Subcutaneous abdominal adipose tissue (tissue), 5 donors: ENCODE data around the gene PLCB4.

ENCODE experiments used
- H3K27ac ChIP-seq: one replicate; pipeline ENCODE4 v1.7.0; 2013; ENCODE audit warnings: low read depth, mild to moderate bottlenecking, inconsistent platforms, low read length, moderate library complexity
- H3K27me3 ChIP-seq, 5 donors: one replicate each; pipeline ENCODE4 v1.7.0; 2013; ENCODE audit warnings: low read length in 5 of 5, inconsistent platforms in 1 of 5; ENCODE audit not compliant: control insufficient read depth in 5 of 5, insufficient read depth in 4 of 5
- H3K36me3 ChIP-seq, 5 donors: one replicate each; pipeline ENCODE4 v1.7.0; 2013; ENCODE audit warnings: low read length in 5 of 5; ENCODE audit not compliant: control insufficient read depth in 5 of 5, insufficient read depth in 5 of 5
- H3K4me1 ChIP-seq, 5 donors: one replicate each; pipeline ENCODE4 v1.7.0; 2013; ENCODE audit warnings: low read length in 5 of 5, mild to moderate bottlenecking in 3 of 5, moderate library complexity in 1 of 5; ENCODE audit not compliant: control insufficient read depth in 5 of 5, insufficient read depth in 5 of 5
- H3K4me3 ChIP-seq, 5 donors: one replicate each; pipeline ENCODE4 v1.7.0; 2013; ENCODE audit warnings: low read length in 5 of 5, low read depth in 1 of 5
- H3K9ac ChIP-seq, 5 donors: one replicate each; pipeline ENCODE4 v1.7.0; 2013; ENCODE audit warnings: low read length in 5 of 5, mild to moderate bottlenecking in 4 of 5, moderate library complexity in 3 of 5
- H3K9me3 ChIP-seq, 5 donors: one replicate each; pipeline ENCODE4 v1.7.0; 2013; ENCODE audit warnings: low read length in 5 of 5; ENCODE audit not compliant: control insufficient read depth in 5 of 5
- donor health status: healthy.
- donor health status: healthy.
- donor health status: healthy.
- donor health status: healthy.
- donor health status: healthy.

Gene PLCB4

GRCh38 chr20:9156529-9157280 lies 87.8 kb downstream of the PLCB4 start:
- Histone ChIP-seq H3K27ac (no peak overlapping the region), H3K27me3 (no peaks in the 10 kb centered on the region), H3K36me3 (no peaks in the 10 kb centered on the region), H3K4me1 (peaks cover 0 to 8% (median 0%) of the 10 kb centered on the region in 5 donors), H3K9ac (no peak overlapping the region), H3K4me3 (no peak overlapping the region), H3K9me3 (peaks cover 0 to 10% (median 6%) of the 10 kb centered on the region in 5 donors)

- Histone ChIP-seq H3K36me3 (no peaks in the 10 kb centered on the region), H3K9ac (no peak overlapping the region), H3K9me3 (no peaks in the 10 kb centered on the region), H3K4me3 (no peak overlapping the region), H3K27me3 (no peaks in the 10 kb centered on the region), H3K27ac (no peak overlapping the region), H3K4me1 (peaks cover 0 to 8% (median 0%) of the 10 kb centered on the region in 5 donors)
Measured at GRCh38 chr20:9160331-9160730, 91.4 kb downstream of the PLCB4 start.

GRCh38 chr20:9160757-9161156 lies 91.9 kb downstream of the PLCB4 start:
- H3K27me3 ChIP-seq = no peaks in the 10 kb centered on the region
- H3K4me3 ChIP-seq = no peak overlapping the region
- H3K36me3 ChIP-seq = no peaks in the 10 kb centered on the region
- H3K27ac ChIP-seq = no peak overlapping the region
- no peaks in the 10 kb centered on the region for H3K9me3 ChIP-seq
- peaks cover 0 to 8% (median 0%) of the 10 kb centered on the region in 5 donors for H3K4me1 ChIP-seq
- no peak overlapping the region for H3K9ac ChIP-seq

- no peaks in the 10 kb centered on the region for H3K27me3 ChIP-seq
- no peaks in the 10 kb centered on the region for H3K9me3 ChIP-seq
- H3K27ac ChIP-seq = no peak overlapping the region
- no peaks in the 10 kb centered on the region for H3K36me3 ChIP-seq
- no peak overlapping the region for H3K9ac ChIP-seq
- no peak overlapping the region for H3K4me3 ChIP-seq
- peaks cover 0 to 8% (median 0%) of the 10 kb centered on the region in 5 donors for H3K4me1 ChIP-seq
Measured at GRCh38 chr20:9161311-9161710, 92.4 kb downstream of the PLCB4 start.

- Histone ChIP-seq H3K36me3 (no peaks in the 10 kb centered on the region), H3K4me1 (peaks cover 0 to 6% (median 0%) of the 10 kb centered on the region in 5 donors), H3K9ac (no peak overlapping the region), H3K27me3 (no peaks in the 10 kb centered on the region), H3K4me3 (no peak overlapping the region), H3K27ac (no peak overlapping the region), H3K9me3 (no peaks in the 10 kb centered on the region)
Measured at GRCh38 chr20:9163251-9163650, 94.4 kb downstream of the PLCB4 start.

GRCh38 chr20:9163995-9164394 lies 95.1 kb downstream of the PLCB4 start:
- H3K4me3 ChIP-seq = no peak overlapping the region
- no peaks in the 10 kb centered on the region for H3K9me3 ChIP-seq
- H3K27me3 ChIP-seq = no peaks in the 10 kb centered on the region
- H3K27ac ChIP-seq = no peak overlapping the region
- H3K36me3 ChIP-seq = no peaks in the 10 kb centered on the region
- peaks cover 0 to 6% (median 0%) of the 10 kb centered on the region in 5 donors for H3K4me1 ChIP-seq
- no peak overlapping the region for H3K9ac ChIP-seq

- H3K27ac ChIP-seq = no peak overlapping the region
- no peaks in the 10 kb centered on the region for H3K27me3 ChIP-seq
- no peak overlapping the region for H3K9ac ChIP-seq
- H3K4me1 ChIP-seq = peaks cover 0 to 6% (median 0%) of the 10 kb centered on the region in 5 donors
- no peaks in the 10 kb centered on the region for H3K9me3 ChIP-seq
- H3K4me3 ChIP-seq = no peak overlapping the region
- no peaks in the 10 kb centered on the region for H3K36me3 ChIP-seq
Measured at GRCh38 chr20:9165261-9165660, 96.4 kb downstream of the PLCB4 start.

- no peak overlapping the region for H3K27ac ChIP-seq
- H3K36me3 ChIP-seq = no peaks in the 10 kb centered on the region
- H3K9ac ChIP-seq = no peak overlapping the region
- no peaks in the 10 kb centered on the region for H3K27me3 ChIP-seq
- no peaks in the 10 kb centered on the region for H3K9me3 ChIP-seq
- no peaks in the 10 kb centered on the region for H3K4me1 ChIP-seq
- H3K4me3 ChIP-seq = no peak overlapping the region
Measured at GRCh38 chr20:9166153-9166780, 97.4 kb downstream of the PLCB4 start.

- Histone ChIP-seq H3K4me3 (no peak overlapping the region), H3K27me3 (no peaks in the 10 kb centered on the region), H3K27ac (no peak overlapping the region), H3K36me3 (no peaks in the 10 kb centered on the region), H3K9me3 (no peaks in the 10 kb centered on the region), H3K9ac (no peak overlapping the region), H3K4me1 (no peaks in the 10 kb centered on the region)
Measured at GRCh38 chr20:9169409-9169808, 100.5 kb downstream of the PLCB4 start.

GRCh38 chr20:9172851-9173250 lies 104.0 kb downstream of the PLCB4 start:
- Histone ChIP-seq H3K27me3 (no peaks in the 10 kb centered on the region), H3K9ac (no peak overlapping the region), H3K27ac (no peak overlapping the region), H3K4me1 (no peaks in the 10 kb centered on the region), H3K36me3 (no peaks in the 10 kb centered on the region), H3K4me3 (no peak overlapping the region), H3K9me3 (no peaks in the 10 kb centered on the region)
